Endothelial cell of umbilical vein (primary cell): Measurements from ENCODE around the gene TSC22D1. TPM values are rescaled to one million over a fixed set of nuclear protein-coding genes. Genes with fewer than 3 reads are reported as not detected.

Experiments used
- BruUV-seq: library from RNA; stranded (reverse); fragments of 400-500 nt; replicated peaks from 2 replicates; lab custom pipeline; 2021; lab: Mats Ljungman, UMichigan
- CTCF ChIA-PET: fragments of 300-600, 350-600 bp; sonication (Branson Sonifier 250); formaldehyde crosslinking; loops from one replicate; lab custom pipeline; 2021; ENCODE audit warnings: antibody characterized with exemption, inconsistent platforms; lab: Charles Lee
- POLR2A ChIA-PET: fragments of 300-600, 350-600 bp; sonication (Branson Sonifier 250); formaldehyde crosslinking; loops from one replicate; lab custom pipeline; 2021; ENCODE audit warnings: antibody characterized with exemption, inconsistent platforms; lab: Charles Lee
- DNase-seq: peaks from one replicate; pipeline ENCODE4 v3.0.0-alpha.2; 2011; ENCODE audit warnings: low read depth, low spot score
- FAIRE-seq: peaks from 2 replicates; lab custom pipeline; 2011; peaks lifted over from hg19 to GRCh38; lab: Jason Lieb, UNC
- H2AFZ ChIP-seq: 2 replicates; pipeline ENCODE4 v1.6.0; 2012; ENCODE audit warnings: low read depth, low read length, control low read depth, inconsistent platforms
- H3K27ac ChIP-seq: 2 replicates; pipeline ENCODE4 v1.5.1; 2011; ENCODE audit warnings: low read depth, mild to moderate bottlenecking, control low read depth, low read length, moderate library complexity; ENCODE audit not compliant: insufficient read depth
- H3K27me3 ChIP-seq, 2 experiments: 2 replicates each; pipeline versions ENCODE4 v1.6.0 to v1.6.1; 2011; ENCODE audit warnings: low read length in 2 of 2, mixed read lengths in 1 of 2; ENCODE audit not compliant: control insufficient read depth in 2 of 2, insufficient read depth in 2 of 2
- H3K36me3 ChIP-seq, 2 experiments: 2 replicates in 1 of 2; 3 replicates in 1 of 2; pipeline ENCODE4 v1.5.1; 2011; ENCODE audit warnings: low read length in 2 of 2, mild to moderate bottlenecking in 1 of 2, moderate library complexity in 1 of 2; ENCODE audit not compliant: control insufficient read depth in 2 of 2, insufficient read depth in 2 of 2; ENCODE audit errors: extremely low read depth in 1 of 2
- H3K4me1 ChIP-seq: 3 replicates; pipeline ENCODE4 v1.5.1; 2011; ENCODE audit warnings: mild to moderate bottlenecking, low read length; ENCODE audit not compliant: control insufficient read depth, insufficient read depth; ENCODE audit errors: extremely low read depth
- H3K4me2 ChIP-seq: 2 replicates; pipeline ENCODE4 v1.6.1; 2011; ENCODE audit warnings: low read length, control low read depth, mixed read lengths; ENCODE audit not compliant: insufficient read depth
- H3K4me3 ChIP-seq, 3 experiments: fragments of 200-600 bp in 1 of 3; sonication (generic), shearing (Covaris generic) in 1 of 3; replicated peaks in 1 of 3; 2 replicates each; pipeline ENCODE4 v1.5.1; 2011 to 2016; ENCODE audit warnings: control low read depth in 3 of 3, low read length in 3 of 3, mild to moderate bottlenecking in 2 of 3, inconsistent platforms in 1 of 3, low read depth in 1 of 3, moderate library complexity in 1 of 3; ENCODE audit not compliant: insufficient read depth in 1 of 3
- H3K79me2 ChIP-seq: 2 replicates; pipeline ENCODE4 v1.6.0; 2012; ENCODE audit warnings: low read length, inconsistent platforms; ENCODE audit not compliant: control insufficient read depth, insufficient read depth
- H3K9ac ChIP-seq: replicated peaks from 2 replicates; pipeline ENCODE3; 2011; ENCODE audit warnings: low read length, control low read depth; ENCODE audit not compliant: insufficient read depth; ENCODE audit errors: extremely low read depth
- H3K9me1 ChIP-seq: replicated peaks from 3 replicates; pipeline ENCODE4 v1.6.0; 2011; ENCODE audit warnings: mild to moderate bottlenecking, low read length; ENCODE audit not compliant: control insufficient read depth, insufficient read depth; ENCODE audit errors: extremely low read depth
- H3K9me3 ChIP-seq: replicated peaks from 2 replicates; pipeline ENCODE4 v1.5.1; 2012; ENCODE audit warnings: low read length, inconsistent platforms; ENCODE audit not compliant: control insufficient read depth, insufficient read depth
- H4K20me1 ChIP-seq: replicated peaks from 2 replicates; pipeline ENCODE3; 2011; ENCODE audit warnings: mild to moderate bottlenecking, low read length; ENCODE audit not compliant: control insufficient read depth, insufficient read depth; ENCODE audit errors: extremely low read depth
- CTCF ChIP-seq, 2 donors: IDR thresholded peaks; 1 replicate in 1 of 2; 2 replicates in 1 of 2; pipeline ENCODE4 v1.5.1; 2011; ENCODE audit warnings: low read length in 2 of 2, mild to moderate bottlenecking in 2 of 2, moderate library complexity in 2 of 2, control low read depth in 1 of 2, inconsistent platforms in 1 of 2, low read depth in 1 of 2; ENCODE audit not compliant: insufficient read depth in 1 of 2; ENCODE audit errors: extremely low read depth in 1 of 2
- EZH2 ChIP-seq: IDR thresholded peaks from 2 replicates; pipeline ENCODE4 v1.6.1; 2012; ENCODE audit warnings: borderline replicate concordance, low read depth, mild to moderate bottlenecking, moderate library complexity, low read length, inconsistent platforms; ENCODE audit not compliant: severe bottlenecking
- FOS ChIP-seq: IDR thresholded peaks from 2 replicates; pipeline ENCODE4 v1.6.1; 2011; ENCODE audit warnings: mild to moderate bottlenecking, low read length, moderate library complexity, borderline replicate concordance; ENCODE audit not compliant: insufficient read depth
- GATA2 ChIP-seq: IDR thresholded peaks from 2 replicates; pipeline ENCODE4 v1.7.0; 2011; ENCODE audit warnings: low read depth, mild to moderate bottlenecking, moderate library complexity, mixed read lengths, low read length; ENCODE audit not compliant: insufficient read length, insufficient read depth
- JUN ChIP-seq: IDR thresholded peaks from 2 replicates; pipeline ENCODE4 v1.6.1; 2011; ENCODE audit warnings: borderline replicate concordance, low read depth; ENCODE audit not compliant: insufficient read length, insufficient read depth
- MYC ChIP-seq: IDR thresholded peaks from one replicate; pipeline ENCODE4 v1.6.1; 2011; ENCODE audit warnings: mild to moderate bottlenecking, low read depth, low read length
- POLR2A ChIP-seq: IDR thresholded peaks from 2 replicates; pipeline ENCODE4 v1.6.1; 2012; ENCODE audit warnings: low read depth, mild to moderate bottlenecking, control low read depth, low read length
- POLR2AphosphoS5 ChIP-seq: IDR thresholded peaks from 2 replicates; pipeline ENCODE4 v1.6.1; 2012; ENCODE audit warnings: low read depth, mild to moderate bottlenecking, control low read depth, low read length, moderate library complexity; ENCODE audit not compliant: insufficient read depth
- dilution Hi-C: fragments of 300-500 bp; cut with MboI; formaldehyde crosslinking; loops from one replicate; pipeline ENCODE4 v1.15.0; 2019; ENCODE audit warnings: low sequenced_read_pairs; ENCODE audit not compliant: extremely low pct_ligation_motif_present
- intact Hi-C: fragments of 100-400 bp; cut with micrococcal nuclease; formaldehyde crosslinking; loops from one replicate; pipeline ENCODE4 v1.10.0; 2022
- polyA plus RNA-seq, 4 experiments: library from polyadenylated mRNA; depleted of rRNA in 3 of 4; stranded (reverse) in 3 of 4; unstranded in 1 of 4; fragments of >200 nt; gene quantifications; 2 replicates each; pipeline versions ENCODE4 v1.2.1 to v1.2.3, GENCODE V29; 2011 to 2012; ENCODE audit warnings: missing spikeins in 1 of 4
- total RNA-seq: library from RNA; stranded (reverse); gene quantifications from 2 replicates; pipeline ENCODE4 v1.2.3, GENCODE V29; 2021
- TF ChIP-seq, protein P1 (sequence below): IDR thresholded peaks from 2 replicates; pipeline ENCODE4 v1.6.1; 2011; ENCODE audit not compliant: insufficient read depth, insufficient read length

The TSC22D1 gene
- total and polyA plus RNA-seq, 2 donors (not counting 3 experiments of a cell fraction or from before 2014, with no cell fraction given), result 47.7 to 51.8 TPM

GRCh38 chr13:44519642-44520041 is 56.5 kb downstream of the TSC22D1 start:
- POLR2A ChIA-PET, result no interaction called here
- no peaks in the 10 kb centered on the region for H4K20me1 ChIP-seq
- peaks cover 2% of the 10 kb centered on the region for H3K4me1 ChIP-seq
- H3K79me2 ChIP-seq, result no peaks in the 10 kb centered on the region
- BruUV-seq, result no TSS peak
- DNase-seq (no peak), FAIRE-seq (no peak)
- H2AFZ ChIP-seq, result no peak overlapping the region
- no peaks in the 10 kb centered on the region for H3K27me3 ChIP-seq
- intact Hi-C loops (no loop called here), dilution Hi-C loops (no loop called here)
- no peak overlapping the region for H3K27ac ChIP-seq
- H3K4me2 ChIP-seq, result no peak overlapping the region
- H3K9me1 ChIP-seq, result no peaks in the 10 kb centered on the region
- no peak overlapping the region for H3K9ac ChIP-seq
- CTCF ChIA-PET, result interaction anchor here (0.8 kb wide), 1 partner anchor 300 kb away, joined by 3 read pairs; no protein-coding TSS in a partner anchor
- H3K36me3 ChIP-seq, result no peaks in the 10 kb centered on the region
- TF ChIP-seq POLR2A (no peak), JUN (no peak), EZH2 (no peak), GATA2 (no peak), POLR2AphosphoS5 (no peak), FOS (no peak), MYC (no peak), CTCF (IDR thresholded peaks at IDR 0.05; ENCODE audit: extremely low read depth in 1 of 2, insufficient read depth in 1 of 2, low read depth in 1 of 2, low read length in 2 of 2) (no peak)
- TF ChIP-seq, protein P1, sequence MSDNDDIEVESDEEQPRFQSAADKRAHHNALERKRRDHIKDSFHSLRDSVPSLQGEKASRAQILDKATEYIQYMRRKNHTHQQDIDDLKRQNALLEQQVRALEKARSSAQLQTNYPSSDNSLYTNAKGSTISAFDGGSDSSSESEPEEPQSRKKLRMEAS, result no peak
- H3K4me3 ChIP-seq, result no peak overlapping the region
- H3K9me3 ChIP-seq, result no peaks in the 10 kb centered on the region
